Astrocyte (in vitro differentiated cells and primary cell): ENCODE measurements around the gene FAHD2B.

Experiments used
- CTCF ChIP-seq: IDR thresholded peaks from 2 replicates; pipeline ENCODE4 v1.5.1; 2011; ENCODE audit warnings: low read depth, mild to moderate bottlenecking, inconsistent platforms, low read length, moderate library complexity; ENCODE audit not compliant: insufficient read depth
- EZH2 ChIP-seq: IDR thresholded peaks from 2 replicates; pipeline ENCODE4 v1.6.1; 2012; ENCODE audit warnings: mild to moderate bottlenecking, low read length, inconsistent platforms; ENCODE audit not compliant: insufficient read depth

GRCh38 chr2:97067279-97068004, 27.2 kb downstream of the FAHD2B start:
- TF ChIP-seq CTCF (no peak), EZH2 (no peak)
